ENCODE results near the gene UBE2D1. TPM values are rescaled to one million over a fixed set of nuclear protein-coding genes. Genes with fewer than 3 reads are reported as not detected.

Gene UBE2D1
- total RNA-seq, 2 donors from 2014 or later: 18.0 to 42.8 TPM

DNA sequence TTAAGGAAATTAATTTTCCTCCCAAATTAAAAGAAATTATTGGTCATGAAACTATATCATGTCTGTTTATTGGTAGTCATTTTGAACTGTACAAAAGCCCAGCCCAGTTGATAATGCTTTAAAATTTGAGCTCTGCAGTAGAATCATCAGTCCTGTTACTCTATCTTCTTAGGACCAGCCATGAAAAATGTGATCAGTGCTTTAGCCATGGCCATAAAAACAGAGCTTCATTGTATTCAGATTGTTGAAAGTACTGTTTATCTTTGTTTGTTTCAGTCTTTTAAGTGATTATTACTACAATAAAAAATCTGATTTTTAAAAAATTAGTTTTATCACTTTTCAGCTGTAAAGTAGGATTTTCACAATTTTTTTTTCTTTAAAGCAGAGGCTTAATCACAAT, 36.7 kb downstream of the UBE2D1 start:
- no peaks in the 10 kb centered on the region for H3K4me1 ChIP-seq
- DNase-seq (ENCODE audit: low spot score): no peak
- no peaks in the 10 kb centered on the region for H3K9me3 ChIP-seq
- TF ChIP-seq, protein P1, sequence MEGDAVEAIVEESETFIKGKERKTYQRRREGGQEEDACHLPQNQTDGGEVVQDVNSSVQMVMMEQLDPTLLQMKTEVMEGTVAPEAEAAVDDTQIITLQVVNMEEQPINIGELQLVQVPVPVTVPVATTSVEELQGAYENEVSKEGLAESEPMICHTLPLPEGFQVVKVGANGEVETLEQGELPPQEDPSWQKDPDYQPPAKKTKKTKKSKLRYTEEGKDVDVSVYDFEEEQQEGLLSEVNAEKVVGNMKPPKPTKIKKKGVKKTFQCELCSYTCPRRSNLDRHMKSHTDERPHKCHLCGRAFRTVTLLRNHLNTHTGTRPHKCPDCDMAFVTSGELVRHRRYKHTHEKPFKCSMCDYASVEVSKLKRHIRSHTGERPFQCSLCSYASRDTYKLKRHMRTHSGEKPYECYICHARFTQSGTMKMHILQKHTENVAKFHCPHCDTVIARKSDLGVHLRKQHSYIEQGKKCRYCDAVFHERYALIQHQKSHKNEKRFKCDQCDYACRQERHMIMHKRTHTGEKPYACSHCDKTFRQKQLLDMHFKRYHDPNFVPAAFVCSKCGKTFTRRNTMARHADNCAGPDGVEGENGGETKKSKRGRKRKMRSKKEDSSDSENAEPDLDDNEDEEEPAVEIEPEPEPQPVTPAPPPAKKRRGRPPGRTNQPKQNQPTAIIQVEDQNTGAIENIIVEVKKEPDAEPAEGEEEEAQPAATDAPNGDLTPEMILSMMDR (IDR thresholded peaks at IDR 0.05): no peak
- H3K36me3 ChIP-seq: no peaks in the 10 kb centered on the region
- no peaks in the 10 kb centered on the region for H3K27me3 ChIP-seq
- no peak overlapping the region for H3K27ac ChIP-seq
- H3K4me3 ChIP-seq: no peak overlapping the region

DNA sequence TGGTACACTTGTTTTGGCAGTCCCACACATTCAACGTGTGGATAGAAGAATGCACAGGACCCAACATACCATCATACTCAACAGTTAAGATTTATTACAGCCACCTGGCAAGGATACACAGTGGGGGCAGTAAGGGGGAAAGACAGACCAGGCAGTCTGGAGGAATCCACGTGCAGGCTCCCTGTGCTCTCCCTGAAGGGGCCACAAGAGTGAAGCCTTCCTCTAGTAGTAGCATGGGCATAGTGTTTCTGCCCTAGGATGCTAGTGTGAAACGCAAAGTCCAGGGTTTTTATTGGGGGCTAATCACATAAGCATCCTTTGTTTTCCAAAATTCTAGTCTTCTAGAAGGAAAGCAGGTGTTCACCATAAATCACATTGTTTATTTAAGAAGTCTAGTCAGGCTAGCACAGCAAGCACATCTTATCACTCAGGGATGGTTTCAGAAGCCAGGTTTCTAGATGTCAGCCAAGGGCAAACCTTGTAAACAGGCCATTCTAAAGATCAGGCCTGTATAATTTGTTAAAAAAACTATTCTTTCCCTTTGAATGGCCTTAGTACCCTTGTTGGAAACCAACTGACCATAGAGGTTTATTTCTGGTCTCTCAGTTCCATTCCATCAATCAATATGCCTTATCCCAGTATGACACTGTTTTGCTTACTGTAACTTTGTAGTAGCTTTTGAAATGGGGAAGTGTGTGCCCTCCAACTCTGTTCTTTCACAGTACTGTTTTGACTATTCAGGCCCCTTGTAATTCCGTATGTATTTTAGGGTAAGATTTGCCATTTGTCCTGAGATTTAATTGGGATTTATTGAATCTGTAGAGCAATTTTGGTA, 38.0 kb downstream of the UBE2D1 start:
- H3K27ac ChIP-seq: no peak overlapping the region
- TF ChIP-seq, protein P1 (IDR thresholded peaks at IDR 0.05): no peak
- H3K4me3 ChIP-seq: no peak overlapping the region
- DNase-seq (ENCODE audit: low spot score): no peak
- no peaks in the 10 kb centered on the region for H3K9me3 ChIP-seq
- H3K36me3 ChIP-seq: no peaks in the 10 kb centered on the region
- H3K4me1 ChIP-seq: no peaks in the 10 kb centered on the region
- H3K27me3 ChIP-seq: no peaks in the 10 kb centered on the region

DNA sequence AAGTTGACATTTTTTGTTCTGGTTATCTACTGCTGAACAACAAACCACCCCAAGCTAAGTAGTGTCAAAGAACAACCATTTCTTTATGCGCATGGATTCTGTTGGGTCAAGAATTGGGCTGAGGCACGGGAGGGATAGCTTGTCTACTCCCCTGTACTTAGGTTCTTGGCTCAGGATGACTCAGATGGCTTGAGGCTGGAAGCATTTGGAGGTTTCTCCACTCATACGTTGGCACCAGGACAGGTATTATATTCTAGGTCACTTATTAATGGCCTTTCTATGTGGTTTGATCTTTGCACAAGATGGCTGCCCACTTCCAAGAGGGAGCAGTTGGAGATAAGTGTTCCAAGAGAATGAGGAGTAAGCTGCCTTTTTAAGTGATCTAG, 38.6 kb downstream of the UBE2D1 start:
- no peak overlapping the region for H3K4me3 ChIP-seq
- H3K9me3 ChIP-seq: no peaks in the 10 kb centered on the region
- no peak overlapping the region for H3K27ac ChIP-seq
- no peaks in the 10 kb centered on the region for H3K27me3 ChIP-seq
- no peaks in the 10 kb centered on the region for H3K36me3 ChIP-seq
- H3K4me1 ChIP-seq: no peaks in the 10 kb centered on the region
- DNase-seq (ENCODE audit: low spot score): no peak
- TF ChIP-seq, protein P1 (IDR thresholded peaks at IDR 0.05): no peak

DNA sequence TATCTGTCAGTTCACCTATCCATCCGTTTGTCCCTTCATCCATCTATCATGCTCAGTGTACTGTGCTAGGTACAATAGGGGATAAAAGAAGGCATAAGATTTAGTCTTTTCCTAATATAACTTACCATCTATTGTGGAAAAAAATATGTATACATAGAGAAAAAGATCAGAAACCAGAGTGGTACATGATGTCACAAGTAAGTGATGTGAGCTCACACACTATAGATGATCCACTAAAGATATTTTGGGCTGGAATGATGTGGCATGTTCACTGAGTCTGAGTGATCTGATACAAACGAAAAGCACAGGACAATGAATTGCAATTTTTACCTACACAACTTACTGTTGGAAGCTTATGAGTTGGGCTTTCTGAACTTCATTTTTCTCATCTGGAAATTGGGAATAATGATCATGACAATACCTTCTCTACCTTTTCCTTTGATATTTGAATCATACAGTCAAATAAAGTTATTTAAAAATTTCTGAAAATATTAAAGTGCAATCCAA, 47.7 kb downstream of the UBE2D1 start:
- no peaks in the 10 kb centered on the region for H3K36me3 ChIP-seq
- H3K4me3 ChIP-seq: no peak overlapping the region
- H3K9me3 ChIP-seq: no peaks in the 10 kb centered on the region
- no peak overlapping the region for H3K27ac ChIP-seq
- no peaks in the 10 kb centered on the region for H3K27me3 ChIP-seq
- TF ChIP-seq, protein P1 (IDR thresholded peaks at IDR 0.05): no peak
- peaks cover 0 to 22% of the 10 kb centered on the region in 2 donors for H3K4me1 ChIP-seq
- DNase-seq (ENCODE audit: low spot score): no peak

DNA sequence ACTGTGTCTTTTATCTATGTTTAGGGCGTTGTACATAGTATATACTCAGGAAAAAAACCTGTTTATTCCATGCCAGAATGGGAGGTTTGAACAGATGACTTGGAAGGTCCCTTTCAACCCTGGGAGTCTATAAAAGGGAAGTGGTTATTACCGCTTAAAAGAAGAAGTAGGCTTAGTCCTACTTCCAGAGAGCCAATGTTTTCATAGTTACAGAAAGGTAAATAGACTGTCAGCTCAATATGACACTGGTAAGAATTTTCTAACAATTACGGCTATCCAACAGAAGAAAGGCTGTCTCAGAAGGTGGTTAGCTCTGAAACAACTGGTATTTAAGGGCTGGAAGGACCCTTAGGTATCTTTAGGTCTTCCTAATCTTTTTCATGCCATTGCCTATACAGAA, 49.3 kb downstream of the UBE2D1 start:
- H3K27me3 ChIP-seq: no peaks in the 10 kb centered on the region

More for the DNA sequence above, 49.3 kb downstream of the UBE2D1 start:
- Histone ChIP-seq H3K36me3 (peaks cover 9% of the 10 kb centered on the region), H3K27ac (peak overlapping the region; percentile 89 to 93), H3K4me1 (peaks cover 0 to 22% of the 10 kb centered on the region in 2 donors), H3K9me3 (no peaks in the 10 kb centered on the region), H3K4me3 (peak overlapping the region in 1 of 2 donors; percentile 86)
- TF ChIP-seq, protein P1 (IDR thresholded peaks at IDR 0.05): no peak
- no peak for DNase-seq (ENCODE audit: low spot score)

Data from right atrium auricular region (tissue), 2 donors.